BLaER1 treated with 17β-estradiol and CSF1 and Interleukin-3, amounts not matched to agents 10 nM and 100 nM (cell line): Measurements from ENCODE around the gene FKBP4.
A peak's percentile ranks its signal among the peaks of the same experiment; 100 is the strongest.

Experiments
- H3K27ac ChIP-seq, 11 experiments: shearing (Covaris generic); formaldehyde crosslinking; 2 replicates each; pipeline ENCODE4 v1.8.1; 2022
- H3K27me3 ChIP-seq, 11 experiments: shearing (Covaris generic); formaldehyde crosslinking; 2 replicates each; pipeline ENCODE4 v1.8.1; 2022
- H3K36me3 ChIP-seq, 11 experiments: shearing (Covaris generic); formaldehyde crosslinking; 2 replicates each; pipeline ENCODE4 v1.8.1; 2022
- H3K4me1 ChIP-seq, 10 experiments: shearing (Covaris generic); formaldehyde crosslinking; 2 replicates each; pipeline ENCODE4 v1.8.1; 2022
- H3K4me2 ChIP-seq, 11 experiments: shearing (Covaris generic); formaldehyde crosslinking; 2 replicates each; pipeline ENCODE4 v1.8.1; 2022
- H3K4me3 ChIP-seq, 10 experiments: shearing (Covaris generic); formaldehyde crosslinking; 2 replicates each; pipeline ENCODE4 v1.8.1; 2022
- H3K9ac ChIP-seq, 11 experiments: shearing (Covaris generic); formaldehyde crosslinking; 2 replicates each; pipeline ENCODE4 v1.8.1; 2022
- H3K9me3 ChIP-seq, 11 experiments: shearing (Covaris generic); formaldehyde crosslinking; replicated peaks in 1 of 11; 2 replicates each; pipeline ENCODE4 v1.8.1; 2022
- H4K20me1 ChIP-seq, 11 experiments: shearing (Covaris generic); formaldehyde crosslinking; 2 replicates each; pipeline ENCODE4 v1.8.1; 2022
- Cebpa-rat ChIP-seq, 11 experiments: shearing (Covaris generic); IDR thresholded peaks; 2 replicates each; pipeline ENCODE4 v1.8.1; 2022

The FKBP4 gene

GRCh38 chr12:2792671-2793500, 1.9 kb upstream of the FKBP4 start:
- Histone ChIP-seq H3K4me3 (no peak overlapping the region), H3K4me2 (peak overlapping the region in 10 of 11 experiments; percentile 12 to 78 (median 45); a peak in 18 of 22 replicates)

GRCh38 chr12:2793561-2793960, 1.2 kb upstream of the FKBP4 start:
- Histone ChIP-seq H3K4me2 (peak overlapping the region in 8 of 11 experiments; percentile 42 to 100 (median 86); a peak in 12 of 22 replicates), H3K4me3 (no peak overlapping the region), H3K27ac (no peak overlapping the region), H3K36me3 (peaks cover 13 to 24% (median 19%) of the 10 kb centered on the region in 11 experiments), H3K4me1 (peaks cover 21 to 39% (median 38%) of the 10 kb centered on the region in 10 experiments), H4K20me1 (peaks cover 10 to 35% (median 27%) of the 10 kb centered on the region in 11 experiments; a peak in 19 of 22 replicates), H3K9me3 (no peaks in the 10 kb centered on the region), H3K27me3 (peaks cover 11 to 30% (median 26%) of the 10 kb centered on the region in 11 experiments; a peak in 21 of 22 replicates), H3K9ac (no peak overlapping the region)
- no peak for TF ChIP-seq Cebpa-rat (IDR thresholded peaks at IDR 0.05)

More at GRCh38 chr12:2792671-2793500, 1.9 kb upstream of the FKBP4 start:
- Histone ChIP-seq H3K9ac (no peak overlapping the region), H3K36me3 (peaks cover 6 to 17% (median 12%) of the 10 kb centered on the region in 11 experiments), H3K4me1 (peaks cover 20 to 39% (median 38%) of the 10 kb centered on the region in 10 experiments), H3K27ac (no peak overlapping the region), H3K27me3 (peaks cover 11 to 30% (median 26%) of the 10 kb centered on the region in 11 experiments; a peak in 21 of 22 replicates), H4K20me1 (peaks cover 8 to 28% (median 22%) of the 10 kb centered on the region in 11 experiments; a peak in 19 of 22 replicates), H3K9me3 (no peaks in the 10 kb centered on the region)
- TF ChIP-seq Cebpa-rat (IDR thresholded peaks at IDR 0.05): no peak

- peak overlapping the region; percentile 85 to 97 (median 92) for H3K4me3 ChIP-seq
- H3K4me2 ChIP-seq: peak overlapping the region; percentile 78 to 100 (median 96)
- H3K27me3 ChIP-seq: peaks cover 11 to 30% (median 26%) of the 10 kb centered on the region in 11 experiments; a peak in 21 of 22 replicates
- H3K36me3 ChIP-seq: peaks cover 20 to 31% (median 26%) of the 10 kb centered on the region in 11 experiments
- peaks cover 10 to 41% (median 34%) of the 10 kb centered on the region in 11 experiments; a peak in 19 of 22 replicates for H4K20me1 ChIP-seq
- TF ChIP-seq Cebpa-rat (IDR thresholded peaks at IDR 0.05): no peak
- H3K27ac ChIP-seq: no peak overlapping the region; a peak in 1 of 22 replicates
- peaks cover 21 to 39% (median 38%) of the 10 kb centered on the region in 10 experiments for H3K4me1 ChIP-seq
- H3K9me3 ChIP-seq: no peaks in the 10 kb centered on the region
- peak overlapping the region in 10 of 11 experiments; percentile 83 to 93 (median 86); a peak in 19 of 22 replicates for H3K9ac ChIP-seq
Observed at GRCh38 chr12:2794191-2794735, 507 bp upstream of the FKBP4 start.

- Histone ChIP-seq H4K20me1 (peaks cover 12 to 54% (median 44%) of the 10 kb centered on the region in 11 experiments; a peak in 19 of 22 replicates), H3K4me1 (peaks cover 21 to 39% (median 38%) of the 10 kb centered on the region in 10 experiments), H3K4me2 (peak overlapping the region; percentile 78 to 100 (median 96)), H3K36me3 (peaks cover 33 to 44% (median 39%) of the 10 kb centered on the region in 11 experiments), H3K27me3 (peaks cover 11 to 30% (median 26%) of the 10 kb centered on the region in 11 experiments; a peak in 21 of 22 replicates), H3K27ac (peak overlapping the region; percentile 41 to 85 (median 78)), H3K9me3 (no peaks in the 10 kb centered on the region), H3K4me3 (peak overlapping the region; percentile 85 to 97 (median 92)), H3K9ac (peak overlapping the region; percentile 78 to 93 (median 86))
- no peak for TF ChIP-seq Cebpa-rat (IDR thresholded peaks at IDR 0.05)
Observed at GRCh38 chr12:2795291-2796186, 769 bp downstream of the FKBP4 start.

- Histone ChIP-seq H3K4me3 (peak overlapping the region; percentile 85 to 97 (median 92)), H3K9me3 (no peaks in the 10 kb centered on the region), H3K4me2 (peak overlapping the region; percentile 78 to 100 (median 96)), H3K4me1 (peaks cover 21 to 39% (median 38%) of the 10 kb centered on the region in 10 experiments), H3K27ac (peak overlapping the region in 10 of 11 experiments; percentile 75 to 85 (median 78); a peak in 19 of 22 replicates), H3K9ac (peak overlapping the region; percentile 78 to 93 (median 86)), H3K36me3 (peaks cover 40 to 50% (median 45%) of the 10 kb centered on the region in 11 experiments), H4K20me1 (peaks cover 12 to 61% (median 50%) of the 10 kb centered on the region in 11 experiments; a peak in 19 of 22 replicates), H3K27me3 (peaks cover 11 to 30% (median 26%) of the 10 kb centered on the region in 11 experiments; a peak in 21 of 22 replicates)
- TF ChIP-seq Cebpa-rat (IDR thresholded peaks at IDR 0.05): no peak
Observed at GRCh38 chr12:2796187-2796666, 1.5 kb downstream of the FKBP4 start.

GRCh38 chr12:2797721-2798418, 3.1 kb downstream of the FKBP4 start:
- H3K4me1 ChIP-seq: peaks cover 21 to 34% (median 30%) of the 10 kb centered on the region in 10 experiments
- H3K27me3 ChIP-seq: peaks cover 11 to 25% (median 24%) of the 10 kb centered on the region in 11 experiments; a peak in 21 of 22 replicates
- H3K4me3 ChIP-seq: no peak overlapping the region; a peak in 1 of 20 replicates
- H4K20me1 ChIP-seq: peaks cover 12 to 77% (median 53%) of the 10 kb centered on the region in 11 experiments; a peak in 19 of 22 replicates
- no peak overlapping the region for H3K27ac ChIP-seq
- peaks cover 56 to 67% (median 62%) of the 10 kb centered on the region in 11 experiments for H3K36me3 ChIP-seq
- H3K4me2 ChIP-seq: peak overlapping the region in 4 of 11 experiments; percentile 95 to 100 (median 98); a peak in 2 of 22 replicates
- no peak for TF ChIP-seq Cebpa-rat (IDR thresholded peaks at IDR 0.05)
- no peaks in the 10 kb centered on the region for H3K9me3 ChIP-seq
- no peak overlapping the region for H3K9ac ChIP-seq

- Histone ChIP-seq H3K9ac (no peak overlapping the region), H4K20me1 (peaks cover 12 to 100% (median 67%) of the 10 kb centered on the region in 11 experiments; a peak in 19 of 22 replicates), H3K4me1 (peaks cover 17 to 35% (median 26%) of the 10 kb centered on the region in 10 experiments), H3K4me3 (no peak overlapping the region), H3K27ac (no peak overlapping the region), H3K4me2 (no peak overlapping the region), H3K9me3 (no peaks in the 10 kb centered on the region), H3K27me3 (peaks cover 0 to 3% (median 1%) of the 10 kb centered on the region in 11 experiments; a peak in 9 of 22 replicates), H3K36me3 (peaks cover 78 to 89% (median 84%) of the 10 kb centered on the region in 11 experiments)
- TF ChIP-seq Cebpa-rat (IDR thresholded peaks at IDR 0.05): no peak
Observed at GRCh38 chr12:2800046-2800570, 5.3 kb downstream of the FKBP4 start.
